NCI-H2107 (cell line): ENCODE results near the gene ANXA7.
"Not testable (repeated sequence)": the region's sequence is repeated elsewhere in the genome, so short reads cannot be mapped to it uniquely, and the experiment has no call there.

Experiments used
- DNase-seq: peaks from one replicate; lab custom pipeline; 2025; lab: John Stamatoyannopoulos, UW

Gene ANXA7

DNA sequence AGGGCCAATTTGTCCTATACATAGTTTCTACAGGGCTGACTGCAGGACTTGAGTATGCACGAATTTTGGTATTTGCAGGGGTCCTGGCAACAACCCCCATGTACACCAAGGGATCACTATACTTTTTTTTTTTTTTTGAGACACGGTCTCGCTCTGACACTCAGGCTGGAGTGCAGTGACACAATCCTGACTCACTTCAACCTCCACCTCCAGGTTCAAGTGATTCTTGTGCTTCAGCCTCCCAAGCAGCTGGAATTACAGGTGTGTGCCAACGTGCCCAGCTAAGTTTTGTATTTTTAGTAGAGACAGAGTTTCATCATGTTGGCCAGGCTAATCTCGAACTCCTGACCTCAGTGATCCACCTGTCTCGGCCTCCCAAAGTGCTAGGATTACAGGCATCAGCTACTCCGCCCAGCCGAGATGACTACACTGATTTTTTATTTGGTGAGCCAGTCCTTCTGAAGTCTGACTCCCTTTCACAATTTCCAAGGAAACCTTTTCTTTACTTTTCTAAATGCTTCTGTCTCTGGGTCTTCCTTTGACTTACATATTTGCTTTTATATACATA is 75.0 kb downstream of the ANXA7 start:
- no peak for DNase-seq

DNA sequence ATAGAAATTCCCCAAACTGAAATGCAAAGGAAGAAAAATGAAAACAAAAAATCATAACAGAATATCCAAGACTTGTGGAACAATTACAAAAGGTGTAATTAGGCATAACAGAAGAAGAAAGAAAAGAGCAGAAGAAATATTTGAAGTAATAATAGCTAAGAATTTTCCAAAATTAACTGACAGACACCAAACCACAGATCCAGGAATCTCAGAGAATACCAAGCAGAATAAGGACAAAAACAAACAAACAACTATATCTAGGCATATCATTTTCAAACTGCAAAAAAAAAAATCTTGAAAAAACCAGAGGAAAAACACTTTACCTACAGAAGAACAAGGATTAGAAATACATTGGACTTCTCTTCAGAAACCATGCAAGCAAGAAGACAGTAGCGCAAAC is 80.7 kb downstream of the ANXA7 start:
- DNase-seq, result no peak

DNA sequence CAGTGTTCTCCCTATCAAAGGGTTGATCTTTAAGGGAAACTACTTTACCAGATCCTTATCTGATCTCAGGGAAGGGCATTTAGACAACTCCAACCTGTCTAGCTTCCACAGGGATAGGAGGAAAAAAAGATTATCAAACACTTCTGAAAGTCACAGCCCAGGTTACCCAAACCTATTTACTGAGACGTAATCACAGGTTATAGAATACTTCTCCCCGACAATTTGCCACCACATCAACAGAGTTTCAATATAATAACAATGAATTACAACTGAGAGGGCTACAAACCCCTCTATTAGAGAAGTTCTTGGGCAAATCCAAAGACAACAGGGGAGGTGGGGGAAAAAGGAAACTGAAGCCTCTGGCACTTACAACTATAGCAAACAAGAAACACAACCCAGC is 81.5 kb downstream of the ANXA7 start:
- DNase-seq, result no peak

- DNase-seq, result not testable (repeated sequence)
These were observed 85.3 kb downstream of the ANXA7 start for GRCh38 chr10:73328523-73328922.

GRCh38 chr10:73325290-73325689 is 88.6 kb downstream of the ANXA7 start:
- DNase-seq, result not testable (repeated sequence)
